Lower lobe of right lung (tissue), 2 donors: ENCODE data around the gene TSPYL2. TPM values are rescaled to one million over a fixed set of nuclear protein-coding genes. Genes with fewer than 3 reads are reported as not detected.

Experiments
- ATAC-seq, 2 donors: fragments of 200-7000 bp; cut with Tn5 transposase; one replicate each; pipeline ENCODE4 v1.9.1; 2020 to 2022; ENCODE audit warnings: mild to moderate bottlenecking in 2 of 2, moderate library complexity in 2 of 2
- DNase-seq: peaks from one replicate; pipeline ENCODE4 v3.0.0-alpha.2; 2020
- H3K27ac ChIP-seq: fragments of 200-600 bp; one replicate; pipeline ENCODE4 v1.8.0; 2022
- H3K27me3 ChIP-seq: fragments of 200-600 bp; one replicate; pipeline ENCODE4 v1.8.0; 2022; ENCODE audit warnings: low read depth
- H3K36me3 ChIP-seq: fragments of 200-600 bp; one replicate; pipeline ENCODE4 v1.8.0; 2022; ENCODE audit warnings: mild to moderate bottlenecking
- H3K4me1 ChIP-seq: fragments of 200-600 bp; one replicate; pipeline ENCODE4 v1.8.0; 2022
- H3K4me3 ChIP-seq: fragments of 200-600 bp; one replicate; pipeline ENCODE4 v1.8.0; 2022; ENCODE audit warnings: mild to moderate bottlenecking
- H3K9me3 ChIP-seq: fragments of 200-600 bp; one replicate; pipeline ENCODE4 v1.8.0; 2022
- CTCF ChIP-seq: fragments of 200-600 bp; IDR thresholded peaks from one replicate; pipeline ENCODE4 v1.8.0; 2022; ENCODE audit warnings: antibody characterized with exemption, mild to moderate bottlenecking
- intact Hi-C: fragments of 100-400 bp; cut with DNase I; formaldehyde crosslinking; loops from one replicate; pipeline ENCODE4 v1.11.0; 2022
- total RNA-seq: library from RNA; stranded (reverse); fragmentation: NEBNext Ultra II Directional; extraction: Animal tissue kit (Norgen Biotek cat#: 25700); gene quantifications from one replicate; pipeline ENCODE4 v1.2.1, GENCODE V29; 2021
- donor health status: DM: no; HTN: yes; CAD: no; lungs with severe emphysema.

TSPYL2 gene
- total RNA-seq, 1 donor from 2014 or later = 27.9 TPM

- ATAC-seq (no peak), DNase-seq (no peak)
- Histone ChIP-seq H3K9me3 (no peaks in the 10 kb centered on the region), H3K27me3 (no peaks in the 10 kb centered on the region), H3K4me3 (no peak overlapping the region), H3K36me3 (no peaks in the 10 kb centered on the region), H3K4me1 (no peaks in the 10 kb centered on the region), H3K27ac (no peak overlapping the region)
- intact Hi-C loops = no loop called here
- no peak for TF ChIP-seq CTCF
Observed at GRCh38 chrX:53115550-53115874, 33.3 kb downstream of the TSPYL2 start.

- TF ChIP-seq CTCF = no peak
- DNase-seq = no peak
- no peak overlapping the region for H3K27ac ChIP-seq
- no peaks in the 10 kb centered on the region for H3K9me3 ChIP-seq
- H3K4me3 ChIP-seq = no peak overlapping the region
- no peaks in the 10 kb centered on the region for H3K4me1 ChIP-seq
- H3K36me3 ChIP-seq = no peaks in the 10 kb centered on the region
- no peaks in the 10 kb centered on the region for H3K27me3 ChIP-seq
- intact Hi-C loops = no loop called here
- peak in 1 of 2 donors; percentile 33 for ATAC-seq
Observed at GRCh38 chrX:53116101-53116500, 33.9 kb downstream of the TSPYL2 start.

DNA sequence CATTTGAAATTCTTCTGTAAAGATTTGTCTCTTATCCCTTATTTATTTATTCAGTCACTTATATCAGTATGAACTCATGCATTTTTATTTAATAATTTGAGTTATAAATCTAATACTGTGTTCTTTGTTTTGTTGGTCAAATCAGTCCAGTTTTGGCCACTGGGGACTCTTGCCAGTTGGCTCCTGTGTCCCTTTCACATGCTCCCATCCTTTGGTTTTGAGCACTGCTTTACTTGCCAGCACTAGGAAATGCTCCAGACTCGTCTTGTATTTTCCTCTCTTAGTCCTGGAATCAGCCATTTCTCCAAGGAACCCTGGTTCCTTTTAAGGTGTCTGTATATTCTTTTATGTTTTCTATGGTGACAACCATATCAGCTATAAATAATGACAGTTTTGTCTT is 39.8 kb downstream of the TSPYL2 start:
- DNase-seq (no peak), ATAC-seq (no peak)
- no peaks in the 10 kb centered on the region for H3K27me3 ChIP-seq
- H3K27ac ChIP-seq = no peak overlapping the region
- intact Hi-C loops = no loop called here
- TF ChIP-seq CTCF = no peak
- H3K4me3 ChIP-seq = no peak overlapping the region
- no peaks in the 10 kb centered on the region for H3K4me1 ChIP-seq
- no peaks in the 10 kb centered on the region for H3K36me3 ChIP-seq
- no peaks in the 10 kb centered on the region for H3K9me3 ChIP-seq

DNA sequence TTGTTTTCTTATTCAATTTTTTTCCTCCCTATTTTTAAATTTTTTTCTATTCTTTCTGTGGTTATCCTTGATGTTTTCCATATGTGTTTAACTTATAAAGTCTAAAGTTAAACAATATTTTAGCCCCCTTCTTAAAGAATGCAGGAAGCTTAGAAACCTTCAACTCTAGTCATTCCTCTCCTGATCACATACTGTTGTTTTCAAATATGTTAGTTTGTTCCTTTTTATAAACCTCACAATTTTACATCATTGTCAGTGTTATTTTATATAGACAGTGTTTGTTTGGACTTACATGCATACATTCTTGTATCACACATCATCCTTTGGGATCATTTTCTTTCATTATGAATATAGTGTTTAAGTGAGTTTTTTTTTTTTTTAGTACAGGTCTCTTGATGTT is 43.3 kb downstream of the TSPYL2 start:
- intact Hi-C loops = no loop called here
- Histone ChIP-seq H3K27ac (no peak overlapping the region), H3K27me3 (no peaks in the 10 kb centered on the region), H3K36me3 (no peaks in the 10 kb centered on the region), H3K9me3 (no peaks in the 10 kb centered on the region), H3K4me3 (no peak overlapping the region), H3K4me1 (no peaks in the 10 kb centered on the region)
- ATAC-seq (no peak), DNase-seq (no peak)
- TF ChIP-seq CTCF = no peak

DNA sequence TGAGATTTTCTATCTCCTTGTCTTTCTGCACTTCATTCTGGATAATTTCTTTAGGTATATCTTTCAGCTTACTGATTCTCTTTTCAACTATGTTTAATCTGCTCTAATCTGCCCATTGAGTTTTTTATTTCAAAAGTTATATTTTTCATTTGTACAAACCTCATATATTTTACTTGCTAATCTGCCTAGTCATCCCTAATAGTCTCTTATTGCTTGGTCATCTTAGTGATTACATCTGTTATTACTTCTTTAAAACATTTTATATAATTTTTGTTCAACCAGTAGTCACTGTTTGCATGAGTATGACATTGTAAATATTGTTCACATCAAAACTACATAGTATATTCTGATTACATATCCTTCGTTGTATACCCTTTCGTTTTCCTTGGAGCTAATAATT is 44.2 kb downstream of the TSPYL2 start:
- DNase-seq (no peak), ATAC-seq (no peak)
- H3K9me3 ChIP-seq = no peaks in the 10 kb centered on the region
- no peaks in the 10 kb centered on the region for H3K27me3 ChIP-seq
- TF ChIP-seq CTCF = no peak
- no peaks in the 10 kb centered on the region for H3K4me1 ChIP-seq
- intact Hi-C loops = no loop called here
- no peaks in the 10 kb centered on the region for H3K36me3 ChIP-seq
- H3K4me3 ChIP-seq = no peak overlapping the region
- no peak overlapping the region for H3K27ac ChIP-seq

DNA sequence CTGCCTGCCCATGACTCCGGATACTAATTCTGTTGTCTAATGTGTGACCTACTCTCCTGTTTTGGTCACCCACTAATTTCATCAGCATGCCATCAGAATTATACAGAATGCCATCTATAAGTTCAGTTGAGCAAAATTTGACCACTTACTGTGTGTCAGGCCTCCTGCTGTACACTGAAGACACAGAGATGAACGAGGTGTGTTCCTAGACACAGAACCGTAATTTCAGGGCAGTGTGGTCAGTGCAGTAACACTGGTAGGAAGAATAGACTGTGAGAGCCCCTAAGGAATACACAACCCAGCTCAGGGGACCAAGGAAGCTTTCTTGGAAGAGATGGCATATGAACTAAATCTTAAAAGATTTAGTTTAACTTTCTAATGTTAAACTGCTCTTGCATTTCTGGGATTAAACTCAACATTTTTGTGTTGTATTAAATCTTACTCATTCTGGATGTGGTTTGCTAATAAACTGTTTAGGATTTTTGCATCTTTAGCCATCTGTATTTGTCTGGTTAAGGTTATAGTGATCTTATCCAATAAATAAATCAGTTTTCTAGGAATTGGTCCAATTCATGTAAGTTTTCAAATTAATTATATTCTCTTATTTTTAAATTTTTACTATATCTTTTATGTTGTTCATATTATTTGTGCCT is 46.1 kb downstream of the TSPYL2 start:
- no peak overlapping the region for H3K27ac ChIP-seq
- H3K27me3 ChIP-seq = no peaks in the 10 kb centered on the region
- no peak overlapping the region for H3K4me3 ChIP-seq
- intact Hi-C loops = no loop called here
- peaks cover 6% of the 10 kb centered on the region for H3K36me3 ChIP-seq
- H3K4me1 ChIP-seq = no peaks in the 10 kb centered on the region
- no peak for TF ChIP-seq CTCF
- no peaks in the 10 kb centered on the region for H3K9me3 ChIP-seq
- no peak for DNase-seq
- ATAC-seq = no peak
